Right ventricle myocardium superior (tissue), 1 donor: ENCODE results near the gene SIRT2. TPM values are rescaled to one million over a fixed set of nuclear protein-coding genes. Genes with fewer than 3 reads are reported as not detected.

ENCODE experiments used
- ATAC-seq: fragments of 200-7000 bp; cut with Tn5 transposase; one replicate; pipeline ENCODE4 v1.9.1; 2020; ENCODE audit warnings: mild to moderate bottlenecking; ENCODE audit not compliant: poor library complexity
- DNase-seq: peaks from one replicate; pipeline ENCODE4 v3.0.0-alpha.2; 2020
- intact Hi-C: fragments of 100-400 bp; cut with DNase I; formaldehyde crosslinking; loops from one replicate; pipeline ENCODE4 v1.11.2; 2022
- total RNA-seq: library from RNA; stranded (reverse); fragmentation: NEBNext Ultra II Directional; extraction: Animal tissue kit (Norgen Biotek cat#: 25700); gene quantifications from one replicate; pipeline ENCODE4 v1.2.1, GENCODE V29; 2021
- donor health status: DM: no; HTN: yes; CAD: no; lungs with severe emphysema.

The SIRT2 gene
- total RNA-seq, 1 donor from 2014 or later, result 96.2 TPM

DNA sequence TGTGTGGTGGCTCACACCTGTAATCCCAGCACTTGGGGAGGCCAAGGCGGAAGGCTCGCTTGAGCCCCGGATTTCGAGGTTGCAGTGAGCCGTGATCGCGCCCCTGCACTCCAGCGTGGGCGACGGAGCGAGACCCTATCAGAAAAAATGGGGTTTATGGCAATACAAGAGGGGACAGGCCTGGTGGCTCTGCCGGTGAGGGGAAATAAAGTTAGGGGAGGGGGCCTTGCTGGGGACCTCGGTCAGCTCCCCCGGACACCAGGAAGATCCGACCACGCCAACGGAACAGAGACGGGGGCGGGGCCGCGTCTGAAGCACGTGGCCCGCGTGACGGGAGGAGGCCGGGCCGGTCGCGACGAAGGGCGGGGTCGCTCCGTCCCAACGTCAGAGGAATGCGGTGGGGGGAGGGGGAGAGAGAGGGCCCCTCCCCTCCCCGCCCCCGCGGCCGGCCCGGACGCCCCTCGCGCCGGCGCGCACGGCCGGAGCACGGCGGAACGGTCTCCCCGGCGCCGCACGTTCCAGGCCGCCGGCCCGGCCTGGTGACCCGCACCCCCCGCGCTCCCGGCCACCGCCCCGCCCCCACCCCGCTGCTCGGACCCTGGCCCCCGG is 47.7 kb downstream of the SIRT2 start:
- intact Hi-C loops, result no loop called here
- ATAC-seq, result peak; percentile 66
- DNase-seq, result peak; percentile 96

DNA sequence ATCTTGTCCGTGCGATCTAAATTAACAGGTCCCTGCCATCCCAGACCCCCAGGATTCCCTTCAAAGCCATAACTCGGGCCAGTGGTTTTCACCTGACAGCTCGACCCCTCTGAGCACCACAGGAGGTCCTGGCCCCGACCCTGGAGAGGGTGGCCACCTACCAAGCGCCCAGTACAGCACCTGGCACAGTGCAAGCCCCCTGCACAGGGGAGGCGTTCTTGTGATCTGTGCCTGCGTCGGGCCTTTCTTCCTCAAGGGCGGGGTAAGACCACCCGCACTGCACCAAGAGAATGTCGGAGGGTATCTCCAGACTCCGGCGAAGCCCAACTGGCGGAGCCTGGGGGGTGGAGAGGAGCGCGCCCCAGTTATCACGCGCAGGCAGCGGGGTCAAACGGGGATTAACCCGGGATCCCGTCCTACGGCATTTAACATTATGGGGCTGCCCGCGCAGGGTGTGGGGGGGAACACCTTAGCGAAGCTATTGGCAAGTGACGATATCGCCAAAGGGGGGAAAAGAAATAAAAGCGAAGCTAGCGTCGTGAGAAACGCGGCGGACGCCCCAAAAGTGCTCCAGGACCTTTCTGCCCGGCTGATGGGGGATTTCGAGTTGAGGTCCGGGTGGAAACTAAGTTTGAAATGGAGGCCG is 48.3 kb downstream of the SIRT2 start:
- DNase-seq (peak; percentile 57), ATAC-seq (no peak)
- intact Hi-C loops, result no loop called here

DNA sequence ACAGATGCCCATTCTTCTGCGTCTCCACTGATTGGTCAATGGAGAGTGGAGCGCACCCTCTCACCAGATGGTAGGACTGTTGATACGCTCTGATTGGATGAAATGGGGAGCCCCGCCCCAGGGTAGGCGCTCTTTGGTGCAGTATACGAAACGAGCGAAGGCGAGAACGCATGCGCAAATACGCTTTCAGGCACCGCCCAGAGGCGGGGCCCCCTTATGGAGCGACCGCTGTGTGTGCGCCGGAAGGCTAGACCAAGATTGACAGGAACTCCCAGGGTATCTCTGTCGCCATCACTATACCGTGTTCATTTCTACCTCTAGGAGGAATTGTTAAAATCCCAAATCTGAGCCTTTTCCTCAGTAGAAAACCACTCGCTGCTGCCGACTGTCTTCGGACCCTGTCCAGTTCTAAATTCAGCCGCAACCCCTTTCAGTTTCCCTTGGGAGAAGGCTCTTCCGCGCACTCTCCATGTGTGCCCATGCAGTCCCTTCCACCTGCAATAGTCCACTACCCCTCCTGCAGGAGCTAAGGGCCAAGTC is 48.9 kb downstream of the SIRT2 start:
- peak; percentile 99 for DNase-seq
- peak; percentile 80 for ATAC-seq
- intact Hi-C loops, result no loop called here

DNA sequence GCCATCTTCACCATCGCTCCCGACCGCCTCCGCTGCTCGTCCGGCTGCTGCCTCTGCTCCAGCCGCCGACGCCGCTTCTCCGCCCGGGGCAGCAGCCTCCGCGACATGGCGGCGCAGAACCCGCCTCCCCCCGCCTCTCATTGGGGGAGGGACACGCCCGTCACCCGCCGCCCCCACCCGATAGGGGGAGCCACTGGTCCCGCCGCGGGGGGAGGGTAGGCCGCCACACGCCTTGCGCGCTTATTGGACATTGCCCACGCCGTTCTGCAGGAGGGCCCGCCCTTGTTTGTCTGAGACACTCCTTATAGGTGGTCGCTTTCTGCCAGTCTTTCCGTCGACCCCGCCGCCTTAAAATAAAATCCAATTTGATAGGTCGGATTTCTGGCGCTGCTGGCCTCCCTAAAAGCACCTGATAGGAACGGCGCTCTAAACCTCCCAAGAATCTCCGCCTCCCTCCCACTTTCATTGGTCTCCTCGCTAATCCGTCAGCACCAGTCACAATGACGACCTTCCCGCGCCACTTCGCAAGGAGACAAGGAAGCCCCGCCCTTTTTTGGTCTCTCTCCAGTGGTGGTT is 49.5 kb downstream of the SIRT2 start, which contains the start of gene HNRNPL:
TSS of gene HNRNPL (minus strand) at position 127 of the 576 bp plus-strand sequence. CDS start at position 107, 20 bp downstream.
- peak; percentile 73 for ATAC-seq

DNA sequence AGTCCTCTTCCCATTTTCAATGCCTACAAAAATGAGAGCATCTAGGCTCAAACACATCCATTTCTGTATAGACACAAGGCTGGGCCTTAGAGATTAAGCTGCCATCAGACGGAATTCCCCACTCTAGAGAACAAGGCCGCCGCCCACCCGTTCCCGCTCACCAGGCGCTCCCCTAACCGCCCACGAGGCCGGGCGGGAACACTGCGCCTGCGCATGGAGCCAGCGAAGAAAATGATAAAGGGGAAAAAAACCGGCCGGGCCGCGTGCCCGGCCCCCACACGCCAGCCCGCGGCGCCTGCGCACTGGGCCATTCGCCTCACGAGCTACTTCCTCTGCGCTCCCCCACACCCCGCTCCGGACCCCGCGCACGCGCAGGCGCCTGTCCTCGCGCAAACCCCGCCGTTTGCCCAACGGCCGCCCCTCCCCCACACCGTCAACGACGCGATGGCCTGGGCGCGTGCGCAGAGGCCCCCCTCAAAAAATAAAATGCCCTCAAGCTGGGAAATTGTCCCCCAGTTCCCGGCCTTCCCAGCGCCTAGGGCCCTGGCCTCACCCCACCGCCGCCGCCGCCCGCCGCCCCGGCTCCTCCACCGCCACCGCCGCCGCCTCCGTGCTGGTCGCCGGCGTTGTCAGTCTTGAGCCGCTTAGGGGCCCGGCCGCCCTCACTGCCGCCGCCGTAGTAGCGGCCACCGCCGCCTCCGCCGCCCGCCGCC is 50.1 kb downstream of the SIRT2 start:
- DNase-seq, result peak; percentile 98
- intact Hi-C loops, result loop anchor here (10.0 kb wide), 1 partner anchor 215 kb away; no protein-coding TSS in a partner anchor
- ATAC-seq, result peak; percentile 69

More for the DNA sequence above, 49.5 kb downstream of the SIRT2 start, which contains the start of gene HNRNPL:
- intact Hi-C loops, result loop anchor here (10.0 kb wide), 1 partner anchor 215 kb away; no protein-coding TSS in a partner anchor
- DNase-seq, result peak; percentile 99

DNA sequence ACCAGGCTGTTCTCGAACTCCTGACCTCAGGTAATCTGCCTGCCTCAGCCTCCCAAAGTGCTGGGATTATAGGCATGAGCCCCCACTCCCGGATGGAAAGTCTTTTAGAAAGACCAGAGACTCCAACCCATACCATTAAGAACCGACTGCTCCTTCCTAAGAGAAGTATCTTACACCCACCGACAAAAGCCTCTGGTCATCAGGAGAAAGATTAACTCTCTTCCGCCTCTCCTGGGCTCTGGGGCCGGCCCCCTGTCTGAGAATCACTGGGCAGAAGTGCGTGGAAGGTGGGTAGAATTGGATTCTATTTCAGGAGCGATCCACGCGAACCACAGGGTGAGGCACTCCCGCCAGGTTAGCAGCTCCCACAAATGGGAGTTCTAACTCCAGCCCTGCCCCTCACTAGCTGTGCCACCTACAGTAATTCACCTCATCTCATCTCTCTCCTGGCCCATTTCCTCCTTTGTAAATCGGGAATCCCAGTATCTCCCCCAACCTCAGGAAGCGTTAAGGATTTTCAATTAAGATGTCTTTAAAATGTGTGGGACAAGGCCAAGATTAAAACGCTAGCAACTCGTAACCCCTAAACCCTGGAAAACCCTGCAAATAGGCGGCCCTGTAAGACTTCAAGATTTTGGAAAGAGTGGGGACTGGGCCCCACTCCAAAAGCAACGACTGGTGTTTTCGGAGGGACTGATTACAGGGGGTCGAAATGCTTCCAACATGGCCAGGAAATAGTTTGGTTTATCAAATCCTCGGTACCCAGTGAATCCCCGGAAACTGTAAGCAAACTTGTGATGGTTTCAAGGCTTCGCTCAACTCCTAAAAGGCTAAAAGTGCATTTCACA is 50.9 kb downstream of the SIRT2 start:
- ATAC-seq (no peak), DNase-seq (peak; percentile 4)
- intact Hi-C loops, result loop anchor here (10.0 kb wide), 1 partner anchor 214 kb away; no protein-coding TSS in a partner anchor

DNA sequence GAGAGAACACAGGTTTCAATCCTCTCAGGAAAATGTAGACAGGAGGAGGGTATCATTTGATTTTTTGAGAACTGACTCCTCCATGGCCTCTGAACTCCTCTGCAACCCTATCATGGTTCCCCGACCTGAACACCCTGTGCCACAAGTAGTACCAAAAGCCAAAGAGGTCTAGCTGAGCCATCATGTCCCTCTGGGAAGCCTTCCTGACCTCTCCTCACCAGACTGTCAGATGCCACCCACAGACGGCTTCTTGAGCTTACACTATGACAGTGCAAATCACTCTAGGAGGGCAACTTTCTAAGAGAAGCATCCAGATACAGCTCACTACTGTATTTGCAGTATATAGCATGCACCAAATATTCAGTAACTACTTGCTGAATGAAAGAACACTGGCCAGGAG is 53.3 kb downstream of the SIRT2 start:
- DNase-seq (no peak), ATAC-seq (no peak)
- intact Hi-C loops, result loop anchor here (10.0 kb wide), 1 partner anchor 211 kb away; no protein-coding TSS in a partner anchor

DNA sequence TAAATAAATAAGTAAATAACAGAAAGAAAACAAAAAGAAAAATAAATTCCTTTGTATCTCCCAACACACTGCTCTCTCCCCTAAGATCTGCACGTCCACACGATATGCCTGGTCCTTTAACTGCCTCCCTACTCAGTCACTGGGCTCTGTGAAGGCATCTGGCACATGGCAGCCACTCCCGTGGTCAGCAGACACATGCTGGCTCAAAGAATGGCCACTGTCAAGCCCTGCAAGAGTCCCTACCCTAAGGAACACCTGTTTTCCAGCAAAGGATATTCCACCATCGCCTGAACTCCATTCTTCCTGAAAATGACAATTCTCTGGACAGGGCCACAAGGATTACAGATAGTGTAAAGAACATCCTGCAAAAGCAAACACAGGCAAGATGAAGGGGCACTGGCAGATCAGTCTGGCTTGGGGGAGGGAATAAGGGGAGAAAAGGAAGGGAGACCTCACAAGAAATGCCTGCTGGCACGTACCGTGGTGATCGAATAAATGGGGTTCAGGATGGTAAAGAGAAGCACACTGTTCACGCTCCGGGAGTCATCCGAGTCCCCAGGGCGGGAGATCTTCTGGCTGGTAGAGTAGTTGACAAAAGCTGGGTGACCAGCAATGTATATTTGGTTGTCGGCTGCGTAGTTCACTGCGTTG is 53.9 kb downstream of the SIRT2 start:
- no peak for ATAC-seq
- peak; percentile 23 for DNase-seq
- intact Hi-C loops, result loop anchor here (10.0 kb wide), 1 partner anchor 211 kb away; no protein-coding TSS in a partner anchor

DNA sequence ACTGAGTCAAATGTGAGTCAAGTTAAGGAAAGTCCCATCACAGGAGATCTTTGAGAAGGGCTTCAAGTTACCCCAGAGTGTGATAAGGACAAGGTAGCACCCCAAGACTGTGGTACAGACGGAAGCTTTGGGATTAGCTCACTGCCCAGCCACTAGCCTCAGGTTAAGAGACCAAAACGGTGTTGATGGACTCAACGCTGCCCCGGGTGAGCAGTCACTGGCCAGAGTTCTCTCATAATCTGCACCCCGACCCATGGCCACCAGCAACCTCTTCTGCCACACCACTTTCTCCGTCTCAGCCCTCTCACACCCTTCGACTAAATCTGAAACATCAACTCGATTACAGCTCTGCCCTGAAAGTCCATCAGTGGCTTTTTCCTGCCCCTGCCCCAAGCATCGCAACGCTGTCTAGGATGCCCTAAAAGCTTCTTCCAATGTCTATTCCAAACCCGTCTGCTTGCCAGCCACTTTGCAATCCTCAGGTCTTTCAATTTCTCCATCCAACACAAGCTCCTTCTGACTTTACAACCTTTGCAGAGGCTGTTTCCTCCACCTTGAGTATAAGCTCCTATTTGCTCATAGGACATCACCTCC is 55.2 kb downstream of the SIRT2 start:
- intact Hi-C loops, result loop anchor here (10.0 kb wide), 1 partner anchor 209 kb away; no protein-coding TSS in a partner anchor
- no peak for ATAC-seq
- peak; percentile 14 for DNase-seq

DNA sequence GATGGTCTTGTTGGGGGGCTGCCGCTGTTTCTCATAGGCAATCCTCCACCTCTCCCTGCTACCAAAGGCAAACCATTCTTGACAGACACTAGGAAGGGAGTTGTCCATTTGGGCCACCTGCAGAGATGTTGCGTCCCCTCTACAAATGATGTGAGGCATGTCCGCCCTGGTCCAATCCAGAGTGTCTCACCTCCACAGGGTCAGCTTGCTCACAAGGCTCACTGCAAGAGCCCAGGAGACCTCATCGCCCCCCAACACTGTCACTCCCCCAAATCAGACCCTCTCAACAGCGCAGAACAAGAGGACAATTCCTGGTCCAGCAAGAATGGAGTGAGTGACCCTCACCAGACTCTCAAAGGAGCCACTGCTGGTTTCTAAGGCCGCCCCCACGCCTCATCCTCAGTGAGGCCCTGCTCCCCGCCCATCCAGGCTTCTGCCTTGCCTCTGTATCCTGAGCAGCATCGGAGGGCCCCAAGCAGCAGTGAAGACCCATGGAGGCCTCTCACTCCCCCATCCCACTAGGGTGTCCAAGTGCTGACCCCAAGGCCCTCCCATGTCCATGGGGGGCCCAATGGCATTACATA is 56.2 kb downstream of the SIRT2 start:
- DNase-seq (peak; percentile 24), ATAC-seq (no peak)
- intact Hi-C loops, result loop anchor here (10.0 kb wide), 1 partner anchor 208 kb away; no protein-coding TSS in a partner anchor

DNA sequence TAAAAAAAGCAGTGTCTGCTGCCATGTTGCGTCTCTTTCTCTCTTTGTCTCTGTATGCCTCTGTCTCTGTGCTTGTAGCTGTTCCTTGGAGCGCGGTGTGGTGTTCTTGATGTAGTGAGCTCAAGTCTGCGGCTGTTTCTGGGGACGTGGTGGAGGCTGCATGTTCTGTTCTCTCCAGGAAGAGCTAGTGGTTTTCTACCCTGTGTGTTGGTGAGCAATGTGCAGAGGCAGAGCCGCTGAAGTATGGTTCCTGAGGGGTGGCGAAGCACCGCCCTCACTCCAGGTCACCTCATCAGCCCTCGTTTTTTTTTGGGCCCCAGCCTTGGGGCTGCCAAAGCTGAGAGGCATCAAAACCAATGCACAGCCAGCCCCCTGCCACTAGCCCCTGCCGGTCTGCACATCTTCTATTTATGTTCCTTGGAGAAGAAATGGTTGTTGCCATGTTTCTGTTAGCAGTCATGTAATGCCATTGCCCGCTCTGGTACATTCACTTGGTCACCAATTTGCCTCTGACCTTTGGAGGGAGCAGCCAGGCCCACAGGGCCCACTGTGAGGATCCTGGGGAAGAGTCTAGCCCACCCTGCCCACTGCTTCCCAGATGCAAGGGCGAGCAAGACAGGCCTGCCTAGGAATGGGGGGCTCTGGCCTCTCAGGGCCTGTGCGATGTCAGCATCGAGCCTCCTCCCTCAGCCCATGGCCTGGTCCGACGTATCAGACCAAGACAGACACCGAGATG is 56.8 kb downstream of the SIRT2 start:
- ATAC-seq, result no peak
- intact Hi-C loops, result loop anchor here (10.0 kb wide), 1 partner anchor 208 kb away; no protein-coding TSS in a partner anchor
- peak; percentile 37 for DNase-seq

DNA sequence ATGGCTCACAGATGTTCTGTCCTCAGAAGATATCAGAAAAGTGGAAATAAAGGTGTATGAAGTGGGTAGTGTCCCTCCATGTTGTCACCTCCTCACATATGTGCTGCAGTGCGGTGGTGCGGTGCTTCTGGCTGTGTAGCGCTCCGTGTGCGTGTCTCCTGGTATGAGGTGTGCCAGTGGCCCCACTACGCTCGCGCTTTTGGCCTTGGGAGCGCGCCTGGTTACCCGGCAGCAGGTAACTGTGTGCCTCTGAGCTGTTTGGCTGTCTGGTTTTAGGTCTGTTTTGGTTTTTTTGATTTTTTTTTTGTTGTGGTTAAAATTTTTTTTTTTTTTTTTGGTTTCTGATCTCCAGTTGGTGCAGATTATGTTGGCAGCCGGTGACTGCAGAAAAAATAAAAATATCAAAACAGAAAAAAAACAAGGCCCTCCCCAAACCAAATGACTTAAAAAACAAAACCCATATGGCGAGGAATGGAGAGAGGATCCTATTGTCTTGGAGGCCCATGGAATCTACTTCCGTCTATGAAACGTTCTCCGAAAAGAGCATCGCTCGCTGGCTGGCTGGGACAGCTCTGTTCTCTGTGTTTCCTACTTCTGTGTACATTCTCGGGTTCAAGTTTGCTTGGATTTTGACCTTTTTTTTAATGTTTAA is 57.5 kb downstream of the SIRT2 start:
- no peak for ATAC-seq
- DNase-seq, result peak; percentile 37
- intact Hi-C loops, result loop anchor here (10.0 kb wide), 1 partner anchor 207 kb away; no protein-coding TSS in a partner anchor

DNA sequence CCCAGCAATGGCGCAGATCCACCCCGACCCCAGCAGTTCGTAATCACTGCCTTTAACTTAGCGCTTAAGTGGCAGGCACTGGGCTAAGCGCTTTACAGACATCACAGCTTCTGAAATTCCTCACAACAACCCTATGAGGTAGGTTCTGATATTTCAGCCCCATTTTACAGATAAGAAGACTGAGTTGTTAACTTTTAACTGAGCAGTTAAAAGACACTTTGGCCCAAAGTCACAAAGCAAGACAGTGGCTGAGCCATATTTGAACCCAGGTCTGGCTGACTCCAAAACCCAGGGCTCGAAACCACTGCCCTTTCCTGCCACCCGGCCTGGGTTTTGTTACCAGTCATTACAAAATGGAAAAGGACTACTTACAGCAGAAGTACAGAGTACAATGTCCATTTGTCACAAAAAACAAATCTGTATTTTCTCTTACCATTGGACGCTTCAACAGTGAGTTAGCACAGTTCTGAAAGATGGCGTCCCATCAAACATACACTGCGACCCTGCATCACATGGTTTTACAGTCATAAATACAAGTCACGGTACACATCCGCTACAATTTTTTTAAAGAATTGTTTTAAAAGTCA is 58.1 kb downstream of the SIRT2 start:
- intact Hi-C loops, result loop anchor here (10.0 kb wide), 1 partner anchor 206 kb away; no protein-coding TSS in a partner anchor
- no peak for ATAC-seq

DNA sequence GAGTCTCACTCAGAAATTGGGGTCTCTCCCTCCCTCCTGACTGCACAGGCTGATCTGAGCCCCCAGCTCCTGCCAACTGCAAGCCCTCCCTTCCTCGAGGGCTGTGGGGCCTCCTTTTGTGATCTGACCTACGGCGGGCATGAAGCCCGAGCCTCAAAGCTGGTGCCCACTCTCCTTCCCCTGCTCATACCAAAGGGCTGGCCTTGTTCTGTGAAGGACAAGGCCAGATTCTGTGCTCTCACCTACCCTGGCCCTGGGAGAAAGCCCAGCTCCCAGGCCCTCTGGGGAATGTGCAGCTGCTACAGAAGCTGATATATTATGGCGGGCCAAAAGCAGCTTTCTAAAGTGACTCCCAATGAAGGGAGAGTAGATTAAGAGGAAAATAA is 58.8 kb downstream of the SIRT2 start:
- intact Hi-C loops, result loop anchor here (10.0 kb wide), 1 partner anchor 206 kb away; no protein-coding TSS in a partner anchor
- DNase-seq, result peak; percentile 30
- no peak for ATAC-seq

More for the DNA sequence above, 58.1 kb downstream of the SIRT2 start:
- DNase-seq, result no peak
